EH (cell line): ENCODE results near the gene WNT5A.

Experiments
- DNase-seq: peaks from one replicate; pipeline ENCODE4 v3.0.0-alpha.2; 2015; ENCODE audit warnings: low read depth

The WNT5A gene

GRCh38 chr3:55486857-55487380 lies at the start of gene WNT5A:
Gene WNT5A, minus strand, starts transcription at chr3:55487306. Its CDS starts 321 bp downstream, at chr3:55486985.
- DNase-seq, result peak; percentile 71

GRCh38 chr3:55534876-55535275 lies 47.8 kb upstream of the WNT5A start:
- no peak for DNase-seq

- no peak for DNase-seq
These were observed 45.7 kb upstream of the WNT5A start for GRCh38 chr3:55532806-55533205.

DNA sequence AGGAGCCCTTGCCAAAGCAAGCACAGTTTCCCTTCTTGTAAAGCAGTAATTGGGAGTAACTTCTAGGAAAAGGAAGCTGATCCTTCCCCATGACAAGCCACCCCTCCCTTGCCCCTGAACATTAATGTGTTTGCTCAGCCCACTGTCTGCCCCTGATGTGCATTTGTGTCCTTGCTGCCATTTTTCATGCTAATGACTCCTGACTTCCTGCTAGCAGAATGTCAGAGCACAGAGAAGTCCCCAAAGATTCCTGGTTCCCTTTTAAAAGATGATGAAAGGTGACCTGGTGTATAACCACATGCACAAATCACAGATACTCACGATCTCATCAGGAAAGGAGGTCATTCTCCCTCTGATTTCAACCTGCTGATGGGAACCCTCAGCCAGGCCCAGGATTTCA lies 44.2 kb upstream of the WNT5A start:
- DNase-seq, result no peak

DNA sequence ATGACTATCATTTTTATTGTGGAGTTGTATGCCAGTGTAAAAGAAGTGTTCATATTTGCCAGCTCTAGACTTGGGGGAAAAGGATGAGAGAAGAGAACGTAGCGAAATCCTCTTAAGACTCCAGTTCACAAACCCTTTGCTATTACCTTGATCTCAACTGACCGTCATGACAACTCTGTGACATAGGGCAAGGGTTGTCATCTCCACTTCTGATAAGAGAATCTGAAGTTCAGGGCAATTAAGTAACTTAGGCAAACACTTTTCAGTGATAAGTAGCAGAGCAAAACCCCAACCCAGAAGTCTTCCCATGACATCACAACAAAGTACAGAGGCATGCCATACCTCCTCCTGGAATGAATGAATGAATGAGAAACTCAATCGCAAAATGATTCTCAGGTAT lies 40.3 kb upstream of the WNT5A start:
- no peak for DNase-seq

DNA sequence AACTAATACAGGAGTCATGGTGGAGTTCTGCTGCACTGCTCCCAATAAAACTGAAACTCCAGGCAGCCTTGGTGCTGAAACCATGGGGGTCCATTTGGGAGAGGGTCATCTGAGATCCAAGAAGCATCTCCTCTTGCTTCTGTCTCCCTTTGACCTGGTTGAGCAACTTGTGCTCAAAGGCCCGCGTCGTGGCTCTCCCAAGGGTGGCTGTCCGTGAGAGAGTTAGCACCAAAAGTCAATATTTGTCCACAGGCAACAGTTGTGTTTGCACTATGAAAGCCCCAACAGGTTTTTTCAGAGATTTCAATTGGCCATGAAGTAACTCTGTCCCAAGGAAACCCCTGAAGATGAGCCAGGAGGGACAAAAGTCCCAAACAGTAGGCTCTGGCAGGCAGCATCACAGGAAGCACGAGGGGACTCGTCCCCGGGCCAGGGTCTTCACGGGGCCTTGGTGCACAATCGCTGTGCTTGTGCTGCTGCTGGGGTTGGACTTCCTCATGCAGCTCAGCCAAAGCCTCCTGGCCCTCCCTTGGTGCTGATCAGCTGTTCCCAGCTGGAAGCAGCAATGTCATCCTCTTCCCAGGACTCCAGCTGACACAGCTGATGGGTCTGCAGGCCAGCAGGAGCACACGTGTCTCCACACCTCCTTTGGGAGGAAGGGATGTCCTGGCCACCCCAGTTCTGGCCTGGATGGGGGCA lies 39.4 kb upstream of the WNT5A start:
- DNase-seq, result no peak

GRCh38 chr3:55525436-55525835 lies 38.3 kb upstream of the WNT5A start:
- no peak for DNase-seq

DNA sequence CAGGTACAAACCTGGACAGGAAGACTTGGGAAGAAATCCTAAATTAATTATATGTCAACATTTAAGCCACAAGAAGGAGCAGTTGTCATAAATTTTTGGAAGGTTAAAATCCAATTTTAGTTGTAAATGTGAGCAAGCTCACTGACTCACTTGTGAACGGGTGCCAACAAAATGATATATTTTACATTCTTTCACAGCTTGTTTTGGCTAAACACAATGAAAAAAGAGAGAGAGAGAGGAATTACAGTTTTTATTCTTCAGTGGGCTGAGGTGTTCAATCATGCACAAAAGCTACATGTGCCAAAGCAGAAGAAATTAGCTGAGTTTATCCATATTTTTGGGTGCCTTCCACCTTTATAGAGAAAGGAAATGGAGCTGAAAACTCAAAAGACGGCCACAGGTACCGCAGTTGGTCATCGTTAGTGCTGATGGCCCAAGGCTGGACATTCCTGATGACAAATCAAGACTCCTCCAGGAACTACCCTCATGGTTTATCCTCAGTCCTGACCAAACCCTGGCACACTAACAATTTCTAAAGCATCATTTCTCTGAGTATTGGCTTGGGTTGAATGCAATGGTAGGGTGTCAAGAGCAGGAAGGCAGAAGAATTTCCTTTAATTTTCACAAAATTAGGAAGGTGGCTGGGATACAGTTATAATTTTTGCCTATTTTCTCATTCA lies 37.6 kb upstream of the WNT5A start:
- DNase-seq, result peak; percentile 79

- DNase-seq, result no peak
These were observed 36.4 kb upstream of the WNT5A start for GRCh38 chr3:55523471-55523870.

- DNase-seq, result peak; percentile 88
These were observed 34.8 kb upstream of the WNT5A start for GRCh38 chr3:55521738-55522421.

DNA sequence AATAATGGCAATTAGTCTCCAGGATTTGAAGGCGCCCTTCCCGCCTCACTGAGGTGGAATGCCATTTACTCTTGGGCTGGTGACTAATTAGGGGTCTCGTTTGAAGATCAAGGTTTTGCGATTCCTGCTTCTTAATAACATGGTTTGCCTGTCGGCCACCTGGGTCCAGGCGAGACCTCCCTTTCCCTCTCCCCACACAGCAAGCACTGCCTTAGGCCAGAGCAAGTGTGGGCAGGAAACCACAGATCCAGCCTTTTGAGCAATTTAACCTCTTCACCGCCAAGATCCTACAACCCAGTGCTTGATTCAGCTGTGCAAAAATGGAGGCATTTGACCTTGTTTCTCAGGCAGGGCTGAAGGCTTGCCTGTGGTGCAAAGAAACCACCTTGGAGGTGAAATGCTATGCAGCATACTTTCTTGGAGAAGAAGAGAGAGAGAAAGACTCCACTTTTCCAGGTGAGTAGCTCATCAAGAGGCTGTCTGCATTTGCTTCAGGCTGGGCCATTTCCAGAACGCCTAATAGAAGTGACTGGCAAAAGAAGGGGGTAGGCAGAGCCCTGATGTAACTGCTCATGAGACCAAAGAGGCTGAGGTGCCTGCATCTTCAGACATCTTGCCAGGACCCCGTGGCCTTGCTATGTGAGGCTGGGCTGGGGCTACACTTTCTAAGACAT lies 34.1 kb upstream of the WNT5A start:
- no peak for DNase-seq

- peak; percentile 74 for DNase-seq
These were observed 31.9 kb upstream of the WNT5A start for GRCh38 chr3:55519019-55519418.

GRCh38 chr3:55518451-55518850 lies 31.3 kb upstream of the WNT5A start:
- peak; percentile 72 for DNase-seq

- DNase-seq, result no peak
These were observed 29.4 kb upstream of the WNT5A start for GRCh38 chr3:55516392-55517030.

- DNase-seq, result no peak
These were observed 28.6 kb upstream of the WNT5A start for GRCh38 chr3:55515550-55516246.

DNA sequence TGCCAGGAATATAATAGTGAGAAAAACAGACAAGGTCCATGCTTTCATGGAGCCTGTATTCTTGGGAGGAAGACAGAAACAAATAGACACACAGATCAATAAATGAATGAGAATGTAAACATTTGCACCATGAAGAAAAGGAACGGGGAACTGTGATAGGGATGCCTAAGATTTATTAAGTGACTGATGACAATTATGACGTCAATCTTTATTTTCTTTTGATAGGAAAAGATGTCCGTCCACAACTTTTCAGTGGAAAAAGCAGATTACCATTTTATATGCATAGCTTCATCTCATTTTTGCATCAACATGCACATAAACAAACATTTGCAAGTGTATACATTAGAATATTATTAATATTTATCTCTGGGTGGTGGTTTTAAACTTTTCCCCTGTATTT lies 27.9 kb upstream of the WNT5A start:
- DNase-seq, result no peak

DNA sequence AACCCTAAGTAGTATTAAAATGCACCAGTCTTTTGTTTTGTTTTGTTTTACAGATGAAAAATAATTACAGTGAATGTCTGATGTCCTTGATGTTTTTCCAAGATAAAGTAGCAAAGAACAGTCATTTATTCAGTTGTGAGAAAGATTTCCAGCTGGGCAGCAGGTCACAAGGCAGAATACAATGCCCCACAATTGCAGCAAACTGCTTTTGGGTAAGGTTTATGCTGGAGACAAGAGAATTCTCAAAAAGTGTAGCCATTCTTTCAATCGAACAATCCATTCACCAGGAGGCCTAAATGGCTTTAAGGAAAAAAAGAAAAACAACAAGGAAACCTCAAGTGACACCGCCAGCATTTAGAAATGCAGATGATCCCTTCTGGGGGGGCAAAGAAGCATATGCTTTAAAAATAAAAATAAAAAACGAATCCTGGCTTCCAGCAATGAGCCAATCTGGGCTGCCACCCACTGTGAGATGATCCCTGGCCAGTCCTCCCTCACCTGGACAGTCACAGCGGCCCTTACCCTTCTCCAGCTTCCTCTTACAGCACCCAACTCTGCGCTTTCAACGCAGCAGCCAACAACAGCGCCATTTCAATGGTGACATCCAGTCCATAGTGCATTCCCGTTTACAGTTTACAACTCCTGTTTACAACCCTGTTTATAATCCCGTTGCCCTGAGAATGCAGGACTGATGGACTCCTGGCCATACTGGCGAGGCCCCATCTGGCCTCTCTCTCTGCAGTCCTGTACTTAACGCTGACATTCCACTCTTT lies 25.7 kb upstream of the WNT5A start:
- no peak for DNase-seq

DNA sequence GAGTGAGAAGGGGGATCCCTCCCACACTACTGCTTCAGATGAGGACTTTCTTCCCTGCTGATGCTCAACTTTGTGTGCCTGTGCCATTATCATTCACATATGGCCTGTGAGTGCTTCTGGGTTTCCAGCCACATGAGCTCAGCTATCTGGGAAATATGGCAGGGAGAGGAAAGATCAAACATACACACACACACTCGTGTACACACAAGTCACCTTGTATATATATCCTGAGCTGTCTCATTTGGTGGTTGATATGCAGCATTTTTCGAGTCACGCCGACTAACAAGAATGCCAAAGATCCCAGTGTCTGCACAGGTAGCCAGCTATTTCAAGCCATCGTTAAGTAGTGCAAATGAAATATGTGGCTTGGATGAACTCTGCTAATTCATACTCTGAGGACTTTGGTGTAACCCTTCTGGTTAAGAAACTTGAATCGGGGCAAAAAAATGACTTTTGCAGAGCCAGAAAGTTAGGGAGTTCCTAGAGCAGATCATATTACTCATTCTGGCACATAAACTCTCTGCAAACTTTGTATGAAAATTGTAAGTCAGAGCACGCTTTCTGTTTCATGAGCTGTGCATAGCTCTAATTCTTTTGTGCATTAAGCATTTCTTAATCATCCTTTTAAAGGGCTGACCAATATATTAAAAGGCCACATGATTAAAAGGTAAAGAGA lies 24.9 kb upstream of the WNT5A start:
- DNase-seq, result peak; percentile 89

GRCh38 chr3:55508335-55508734 lies 21.2 kb upstream of the WNT5A start:
- DNase-seq, result no peak

- no peak for DNase-seq
These were observed 20.7 kb upstream of the WNT5A start for GRCh38 chr3:55507808-55508207.
